ENCODE results near the gene ATRNL1.
"Not testable (repeated sequence)": the region's sequence is repeated elsewhere in the genome, so short reads cannot be mapped to it uniquely, and the experiment has no call there.

Gene ATRNL1

DNA sequence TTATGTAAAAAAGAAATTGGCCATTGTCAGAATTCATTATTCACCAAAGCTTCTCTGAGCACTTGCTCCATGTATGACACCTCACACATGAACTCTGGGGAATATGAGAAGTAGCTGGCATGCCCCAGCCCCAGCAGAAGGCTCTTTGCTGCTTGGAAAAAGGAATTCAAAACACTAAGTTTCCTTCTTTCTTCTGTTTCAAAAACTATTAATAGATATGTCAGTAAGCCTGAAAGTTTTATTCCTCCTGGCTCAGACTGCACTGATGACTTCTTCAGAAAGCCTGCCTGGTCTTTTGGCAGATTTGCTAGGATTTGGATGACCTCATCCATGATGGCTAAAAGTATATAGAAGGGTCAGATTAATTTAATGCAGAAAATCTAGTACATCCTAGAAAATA, 668.9 kb downstream of the ATRNL1 start:
- DNase-seq (ENCODE audit: low read depth in 2 of 2): no peak

DNA sequence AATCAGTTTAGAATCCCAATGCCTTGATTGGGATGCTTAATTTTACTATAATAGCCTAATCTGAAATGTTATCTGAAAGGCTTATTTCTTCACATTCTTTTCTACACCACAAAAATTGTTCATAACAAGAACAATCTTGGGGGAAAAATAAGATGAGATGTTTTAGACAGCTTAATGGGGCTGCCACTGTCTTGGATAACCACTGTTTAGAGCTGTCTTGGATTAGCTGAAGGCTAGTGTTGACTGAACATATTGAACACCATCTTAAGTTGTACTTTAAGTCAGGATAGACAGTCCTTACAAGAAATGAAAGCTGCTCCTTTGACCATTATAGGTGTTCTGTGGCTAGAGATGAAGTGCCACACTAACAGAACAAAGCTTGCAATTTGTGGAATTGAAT, 678.6 kb downstream of the ATRNL1 start:
- no peak for DNase-seq (ENCODE audit: low read depth in 2 of 2)

DNA sequence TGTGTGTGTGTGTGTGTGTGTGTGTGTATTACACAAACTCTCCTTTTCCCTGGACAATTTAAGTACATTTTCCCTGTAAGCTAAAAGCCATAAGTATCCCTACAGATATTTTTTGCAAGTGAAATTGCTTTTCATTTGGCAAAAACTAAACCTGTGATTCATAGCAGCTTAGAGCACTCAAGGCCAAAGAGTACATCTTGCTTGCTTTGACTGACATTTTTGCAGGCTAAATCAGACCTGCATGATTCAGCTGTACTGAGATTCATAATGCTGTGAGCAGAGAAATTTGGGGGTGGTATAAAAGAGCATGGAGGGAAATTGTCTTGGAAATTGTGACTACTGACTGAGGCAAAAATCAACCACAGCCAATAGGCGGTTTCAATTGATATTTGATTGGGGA, 679.4 kb downstream of the ATRNL1 start:
- no peak for DNase-seq (ENCODE audit: low read depth in 2 of 2)

DNA sequence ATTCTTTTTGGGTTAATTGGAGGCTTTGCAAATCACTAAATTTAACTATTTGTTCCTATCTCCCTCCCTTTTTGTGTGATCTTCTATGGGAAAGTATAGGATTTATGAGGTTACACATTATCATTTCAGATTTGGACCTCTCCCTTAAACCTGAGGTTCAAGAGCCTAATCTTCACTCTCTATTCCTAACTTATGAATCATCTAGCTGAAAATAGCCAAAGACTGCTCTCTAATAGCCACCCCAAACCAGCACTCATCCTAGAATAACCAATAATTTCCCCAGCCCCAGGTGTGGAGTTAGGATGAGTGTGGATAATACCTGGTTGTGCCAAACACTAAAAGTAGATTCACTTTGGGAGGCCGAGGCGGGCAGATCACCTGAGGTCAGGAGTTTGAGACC, 680.7 kb downstream of the ATRNL1 start:
- no peak for DNase-seq (ENCODE audit: low read depth in 2 of 2)

DNA sequence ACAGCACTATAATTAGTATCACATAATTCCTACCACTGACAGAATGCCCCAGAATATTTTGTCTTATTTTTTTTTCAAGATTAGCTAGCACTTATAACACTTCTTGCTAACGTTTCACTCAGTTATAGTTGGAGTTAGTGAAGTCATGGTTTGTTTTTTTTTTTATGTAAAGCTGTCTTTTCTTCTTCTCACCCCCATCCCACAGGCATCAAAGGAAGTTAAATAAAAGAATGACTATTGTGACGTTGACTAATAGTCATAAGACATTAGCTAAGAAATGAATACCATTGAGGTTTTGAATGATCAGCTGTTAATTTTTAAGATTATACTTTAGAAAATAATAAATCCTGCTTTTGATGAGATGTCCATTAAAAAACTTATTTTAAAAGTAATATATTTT, 681.6 kb downstream of the ATRNL1 start:
- DNase-seq (ENCODE audit: low read depth in 2 of 2): no peak

DNA sequence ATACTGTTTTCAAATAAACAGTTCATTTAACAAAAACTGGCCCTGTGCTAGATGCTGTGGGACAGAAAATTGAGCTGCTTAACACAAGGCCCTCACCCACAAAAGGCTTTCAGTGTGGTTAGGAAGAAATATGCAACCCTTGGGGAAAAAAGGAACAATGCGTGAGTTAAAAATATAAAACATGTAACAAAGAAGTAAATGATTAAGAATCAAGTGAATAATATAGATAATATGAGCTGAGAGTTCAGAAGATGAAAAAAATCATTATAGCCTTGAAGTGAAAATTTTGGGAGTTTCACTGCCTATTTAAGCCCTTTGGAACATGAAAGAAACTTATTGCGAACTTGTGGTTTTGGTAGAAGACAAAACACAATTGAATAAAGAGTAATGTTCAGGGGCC, 684.5 kb downstream of the ATRNL1 start:
- no peak for DNase-seq (ENCODE audit: low read depth in 2 of 2)

GRCh38 chr10:115790220-115790619, 697.1 kb downstream of the ATRNL1 start:
- no peak for DNase-seq (ENCODE audit: low read depth in 2 of 2)

DNA sequence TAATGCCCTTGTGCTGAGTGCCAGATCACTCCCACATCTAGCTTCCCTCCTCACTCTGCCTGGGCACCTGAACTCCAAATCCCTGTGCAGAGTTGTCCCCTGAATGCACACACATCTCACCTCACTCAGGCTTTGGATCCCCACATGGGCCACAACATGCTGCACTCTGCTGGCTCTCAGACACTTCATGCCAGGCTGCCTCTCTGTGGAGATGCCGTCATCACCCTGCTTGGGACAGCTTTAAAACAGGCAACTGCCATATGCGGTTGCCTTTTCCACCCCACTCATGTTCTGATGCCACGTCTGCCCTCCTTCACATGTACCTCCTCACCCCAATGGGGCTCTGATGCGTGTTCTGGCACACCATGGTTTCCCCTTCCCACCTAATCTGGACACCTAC, 702.8 kb downstream of the ATRNL1 start:
- DNase-seq (ENCODE audit: low read depth in 2 of 2): no peak

DNA sequence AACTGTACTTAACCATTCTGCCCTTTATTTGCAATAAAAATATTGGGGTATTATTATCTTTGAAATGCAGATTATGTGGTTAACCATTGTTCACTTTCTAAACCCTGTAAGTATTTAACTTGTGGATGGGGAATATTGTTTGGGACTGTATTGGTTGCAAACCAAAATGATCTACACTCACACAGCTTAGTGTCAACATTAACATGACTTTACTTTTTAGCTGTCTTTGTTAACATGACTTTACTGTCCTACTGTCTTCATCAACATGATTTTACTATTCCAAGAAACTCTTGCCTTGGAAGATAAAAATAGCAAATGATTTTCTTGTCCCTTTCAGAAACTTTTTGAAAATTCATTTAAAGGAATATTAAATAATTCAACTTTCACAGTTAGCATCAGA, 708.3 kb downstream of the ATRNL1 start:
- no peak for DNase-seq (ENCODE audit: low read depth in 2 of 2)

GRCh38 chr10:115801992-115802391, 708.8 kb downstream of the ATRNL1 start:
- DNase-seq (ENCODE audit: low read depth in 2 of 2): no peak

DNA sequence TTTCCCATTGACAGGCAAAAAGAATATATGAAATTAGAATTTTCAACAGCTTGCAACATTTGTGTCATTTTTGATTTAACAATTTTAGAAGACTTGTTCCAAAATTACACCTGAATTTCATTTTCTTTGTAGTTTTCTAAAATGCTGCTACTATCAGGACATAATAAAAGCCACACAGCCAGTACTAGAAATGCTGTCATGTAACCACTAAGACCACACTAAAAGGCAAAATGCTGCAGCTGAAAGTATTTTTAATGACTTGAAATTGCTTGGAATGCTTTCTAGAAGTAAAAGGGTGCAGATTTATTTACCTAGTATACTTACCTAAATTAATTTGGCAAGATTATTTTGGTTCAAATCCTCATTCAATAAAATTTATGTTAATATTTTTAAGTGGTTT, 709.7 kb downstream of the ATRNL1 start:
- no peak for DNase-seq (ENCODE audit: low read depth in 2 of 2)

DNA sequence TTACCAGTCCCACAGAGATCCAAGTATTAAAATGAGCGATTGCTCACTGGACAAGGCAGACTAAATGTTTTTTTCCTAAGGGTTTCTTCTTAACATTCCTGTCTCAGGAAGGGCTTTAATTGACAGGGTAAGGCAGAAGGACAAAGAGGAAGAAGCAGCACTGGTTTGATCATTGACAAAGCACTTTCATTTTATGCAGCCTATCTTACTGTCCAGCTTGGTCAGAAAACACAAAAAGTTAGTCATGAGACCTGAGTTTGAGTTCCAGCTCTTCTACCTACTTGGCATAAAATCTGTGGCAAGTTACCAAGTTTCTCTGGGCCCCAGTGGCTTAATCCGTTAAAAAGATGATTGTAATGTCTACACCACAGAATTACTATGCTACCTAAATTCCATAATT, 721.4 kb downstream of the ATRNL1 start:
- no peak for DNase-seq (ENCODE audit: low read depth in 2 of 2)

DNA sequence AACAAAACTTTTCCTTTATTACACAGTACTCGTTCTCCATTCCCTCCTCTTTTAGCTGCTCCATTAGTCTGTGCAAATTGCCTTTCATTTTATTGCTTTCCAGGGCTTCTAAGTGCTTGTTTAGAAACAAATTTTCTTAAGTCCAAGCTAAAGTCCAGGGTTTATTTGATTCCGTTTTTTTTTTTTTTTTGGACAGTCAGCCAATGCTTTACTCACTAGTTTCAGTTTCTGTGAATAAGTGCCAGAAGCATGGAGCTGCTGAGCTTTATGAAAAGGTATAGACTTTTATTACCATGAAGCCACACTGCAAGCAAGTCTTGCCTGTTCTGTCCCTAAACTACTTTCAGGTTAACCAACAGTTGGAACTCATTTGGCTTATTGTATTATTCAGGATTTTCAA, 724.8 kb downstream of the ATRNL1 start:
- no peak for DNase-seq (ENCODE audit: low read depth in 2 of 2)

DNA sequence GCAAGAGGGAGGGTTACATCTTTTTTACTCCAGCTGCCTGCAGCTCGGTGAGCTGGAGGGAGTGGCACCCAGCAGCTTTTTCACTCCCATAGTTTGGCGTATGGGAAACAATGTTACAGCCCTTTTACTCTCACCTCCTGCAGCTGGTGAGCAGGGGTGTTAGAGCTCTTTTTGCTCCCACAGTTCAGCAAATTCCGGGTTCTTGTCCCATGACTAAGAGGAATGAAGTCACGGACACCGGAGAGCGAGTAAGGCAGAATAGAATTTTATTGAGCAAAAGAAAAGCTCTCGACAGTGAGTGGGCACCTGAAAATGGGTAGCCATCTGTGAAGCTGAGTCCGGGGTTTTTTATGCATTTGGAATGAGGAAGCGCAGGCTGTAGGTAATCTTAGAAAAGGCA, 733.2 kb downstream of the ATRNL1 start:
- no peak for DNase-seq (ENCODE audit: low read depth in 2 of 2)

DNA sequence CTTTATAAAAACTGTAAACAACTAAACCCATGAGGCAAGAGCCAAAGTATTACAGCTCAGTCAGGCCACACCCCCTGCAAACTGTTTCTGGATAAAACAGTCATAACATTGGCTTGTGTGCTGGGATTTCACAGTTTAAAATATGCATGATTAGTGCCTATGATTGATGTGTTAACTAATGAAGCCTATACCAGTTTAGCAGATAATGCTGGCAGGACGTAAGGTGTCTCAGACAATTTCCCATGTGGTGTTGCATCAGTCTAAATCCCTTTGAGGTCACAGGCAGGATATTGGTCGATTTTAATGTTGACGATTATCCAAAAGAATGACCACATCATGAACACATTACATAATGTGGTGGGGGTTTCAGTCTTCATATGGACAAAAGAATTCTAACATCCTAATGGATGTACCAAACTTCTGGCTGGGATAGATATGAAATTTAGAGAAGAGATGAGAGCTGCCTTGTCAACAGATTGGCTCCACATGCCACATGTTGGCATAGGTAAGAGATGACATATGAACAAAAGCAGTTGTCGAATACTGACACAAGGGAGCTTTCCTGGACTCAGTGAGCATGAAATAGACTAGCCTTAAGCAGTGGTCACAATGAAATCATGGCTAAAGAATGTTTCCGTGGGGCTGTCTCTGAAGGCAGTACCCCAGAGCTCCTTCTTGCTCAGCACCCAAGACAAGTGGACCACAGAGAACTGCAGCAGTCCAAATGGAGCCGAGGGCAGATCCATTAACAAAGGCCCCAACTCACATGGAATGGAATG, 734.3 kb downstream of the ATRNL1 start:
- no peak for DNase-seq (ENCODE audit: low read depth in 2 of 2)

DNA sequence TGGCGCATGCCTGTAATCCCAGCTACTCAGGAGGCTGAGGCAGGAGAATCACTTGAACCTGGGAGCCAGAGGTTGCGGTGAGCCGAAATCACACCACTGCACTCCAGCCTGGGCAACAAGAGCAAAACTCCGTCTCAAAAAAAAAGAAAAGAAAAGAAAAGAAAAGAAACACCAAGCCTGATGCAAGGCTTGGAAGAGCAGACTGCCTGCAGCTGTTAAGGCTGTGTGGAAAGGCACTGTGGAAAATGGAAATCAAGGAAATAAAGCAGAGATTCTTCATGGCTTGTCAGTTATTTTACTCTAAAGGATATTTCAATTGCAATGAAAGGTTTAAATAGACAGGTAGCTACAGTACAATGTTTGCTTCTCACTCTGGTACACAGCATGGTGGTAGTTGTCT, 735.0 kb downstream of the ATRNL1 start:
- not testable (repeated sequence) for DNase-seq (ENCODE audit: low read depth in 2 of 2)

DNA sequence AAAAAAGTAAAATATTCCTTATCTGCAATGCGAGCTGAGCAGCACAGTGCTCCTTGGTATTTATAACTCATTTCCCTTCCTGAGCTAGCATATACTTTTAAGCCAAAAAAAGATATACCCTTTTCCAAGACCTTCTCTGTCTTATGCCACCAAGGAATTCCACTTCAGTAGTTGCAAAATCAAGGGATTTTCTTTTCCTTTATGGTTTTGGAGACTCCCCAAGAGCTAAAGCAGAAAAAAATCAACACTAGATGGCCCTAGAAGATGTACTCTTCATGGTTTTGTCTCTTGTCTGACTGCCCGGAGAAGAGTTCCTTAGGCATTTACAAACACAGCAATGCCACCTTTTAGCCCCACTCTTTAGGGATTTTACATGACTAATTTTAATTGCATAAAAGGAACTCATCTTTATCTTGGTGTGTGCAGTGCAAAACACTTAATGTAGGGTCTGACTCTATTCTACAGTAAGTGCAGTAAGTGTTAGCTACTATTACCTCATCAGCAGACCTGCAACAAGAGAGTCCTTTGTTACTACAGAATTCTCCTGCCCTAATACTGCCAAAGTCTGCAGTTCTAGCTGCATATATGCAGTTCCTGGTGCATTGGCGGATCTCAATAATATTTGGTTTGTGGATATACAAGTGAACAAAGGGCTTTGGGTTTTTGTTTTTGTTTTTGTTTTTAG, 736.5 kb downstream of the ATRNL1 start:
- no peak for DNase-seq (ENCODE audit: low read depth in 2 of 2)

GRCh38 chr10:115830265-115830970, 737.3 kb downstream of the ATRNL1 start:
- no peak for DNase-seq (ENCODE audit: low read depth in 2 of 2)

DNA sequence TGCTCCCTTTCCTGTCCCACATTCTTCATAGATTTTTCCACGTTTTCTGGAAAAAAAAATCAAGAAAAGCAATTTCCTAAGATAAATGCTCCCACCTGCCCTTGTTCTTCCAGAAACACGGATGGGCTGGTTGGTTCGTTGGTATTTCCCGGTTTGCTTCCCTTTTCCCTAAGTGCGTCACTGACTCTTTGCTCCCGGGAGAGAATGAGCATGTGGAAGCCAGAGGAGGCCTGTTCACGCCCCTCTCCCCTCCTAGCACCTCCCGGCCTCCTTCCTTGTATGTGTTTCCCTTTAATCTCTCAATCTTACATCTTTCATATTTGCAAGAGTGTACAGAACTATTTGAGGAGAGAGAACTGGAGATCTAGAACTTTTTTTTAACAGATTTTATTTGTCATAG, 737.9 kb downstream of the ATRNL1 start:
- DNase-seq (ENCODE audit: low read depth in 2 of 2): no peak

GRCh38 chr10:115833119-115833518, 740.0 kb downstream of the ATRNL1 start:
- no peak for DNase-seq (ENCODE audit: low read depth in 2 of 2)

DNA sequence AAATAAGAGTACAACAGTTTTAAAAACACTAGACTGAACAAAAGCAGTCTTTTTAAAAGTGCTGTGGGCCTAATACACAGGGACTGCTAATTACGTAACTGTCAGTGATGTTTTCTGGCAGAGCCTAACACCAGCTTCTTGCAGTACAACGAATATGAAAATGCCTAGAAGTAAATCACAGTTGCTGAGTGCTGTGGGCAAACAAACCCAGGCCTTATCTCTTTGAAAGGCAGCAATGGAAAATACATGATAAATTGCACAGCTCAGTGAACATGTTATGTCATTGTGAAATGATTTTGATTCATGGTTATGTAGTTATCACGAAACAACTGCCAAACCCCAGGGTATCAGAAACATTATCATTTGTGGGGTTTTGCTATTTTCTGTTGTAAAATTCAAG, 751.4 kb downstream of the ATRNL1 start:
- DNase-seq (ENCODE audit: low read depth in 2 of 2): no peak

- DNase-seq (ENCODE audit: low read depth in 2 of 2): no peak
Measured at GRCh38 chr10:115845921-115846320, 752.8 kb downstream of the ATRNL1 start.

DNA sequence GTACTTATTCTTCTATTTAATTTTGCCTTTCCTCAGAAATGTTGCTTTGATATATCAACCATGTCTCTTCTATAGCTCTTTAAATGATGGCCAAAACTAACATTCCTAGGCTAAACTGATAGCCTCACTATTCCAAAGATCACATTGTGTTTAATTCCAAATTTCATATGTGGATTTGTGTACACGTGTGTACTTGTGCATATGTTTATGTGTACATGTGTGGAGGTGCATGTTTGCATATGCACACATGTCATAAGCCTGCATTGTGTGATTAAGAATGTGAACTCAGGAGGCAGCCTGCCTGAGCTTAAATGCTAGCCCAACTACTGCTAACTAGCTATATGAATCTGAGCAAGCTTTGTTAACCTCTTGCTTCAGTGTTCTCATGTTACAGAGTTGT, 753.4 kb downstream of the ATRNL1 start:
- DNase-seq (ENCODE audit: low read depth in 2 of 2): no peak

Data from stimulated activated CD4-positive, alpha-beta T cell treated with anti-CD3 and anti-CD28 coated beads, Interleukin-4, amount 100 ng/mL, for 48 hours (primary cell).